ES-I3 (cell line): Measurements from ENCODE around the gene COBL.

Experiments
- H3K36me3 ChIP-seq: 2 replicates; pipeline ENCODE4 v1.6.1; 2013; ENCODE audit warnings: mild to moderate bottlenecking, low read length, control low read depth, moderate library complexity; ENCODE audit not compliant: insufficient read depth
- H3K4me1 ChIP-seq: 2 replicates; pipeline ENCODE4 v1.6.1; 2013; ENCODE audit warnings: mild to moderate bottlenecking, control low read depth, low read length; ENCODE audit not compliant: insufficient read depth
- H3K9ac ChIP-seq: 2 replicates; pipeline ENCODE4 v1.6.1; 2013; ENCODE audit warnings: low read depth, mild to moderate bottlenecking, low read length, moderate library complexity
- H3K9me3 ChIP-seq: 2 replicates; pipeline ENCODE4 v1.6.1; 2013; ENCODE audit warnings: mild to moderate bottlenecking, low read length, moderate library complexity; ENCODE audit not compliant: control insufficient read depth, insufficient read depth

Gene COBL

GRCh38 chr7:51066405-51066882, 250.2 kb downstream of the COBL start:
- H3K9me3 ChIP-seq = no peaks in the 10 kb centered on the region
- no peaks in the 10 kb centered on the region for H3K36me3 ChIP-seq
- peaks cover 2% of the 10 kb centered on the region; the same call in 1 of the 2 replicates for H3K4me1 ChIP-seq
- H3K9ac ChIP-seq = no peak overlapping the region

DNA sequence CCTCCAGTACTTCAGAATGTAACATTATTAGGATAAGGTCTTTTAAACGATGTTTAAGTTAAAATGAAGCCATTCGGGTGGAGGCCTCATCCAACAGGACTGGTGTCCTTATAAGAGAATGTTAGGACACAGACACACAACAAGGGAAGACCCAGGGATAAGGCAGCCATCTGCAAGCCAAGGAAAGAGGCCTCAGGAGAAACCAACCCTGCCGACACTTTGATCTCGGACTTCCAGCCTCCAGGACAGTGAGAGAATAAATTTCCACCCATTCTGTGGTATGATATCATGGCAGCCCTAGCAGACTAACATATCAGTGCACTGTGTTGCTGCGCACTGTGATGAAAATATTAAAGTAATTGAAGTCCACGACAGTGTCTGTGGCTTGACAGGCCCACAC, 250.8 kb downstream of the COBL start:
- H3K9me3 ChIP-seq = no peaks in the 10 kb centered on the region
- H3K36me3 ChIP-seq = no peaks in the 10 kb centered on the region
- no peak overlapping the region for H3K9ac ChIP-seq
- peaks cover 2% of the 10 kb centered on the region; the same call in 1 of the 2 replicates for H3K4me1 ChIP-seq

- Histone ChIP-seq H3K9ac (no peak overlapping the region), H3K9me3 (no peaks in the 10 kb centered on the region), H3K36me3 (no peaks in the 10 kb centered on the region), H3K4me1 (no peaks in the 10 kb centered on the region; the same call in 1 of the 2 replicates)
Measured at GRCh38 chr7:51064688-51065087, 251.9 kb downstream of the COBL start.

GRCh38 chr7:51062222-51062987, 254.2 kb downstream of the COBL start:
- H3K9me3 ChIP-seq = no peaks in the 10 kb centered on the region
- H3K4me1 ChIP-seq = no peaks in the 10 kb centered on the region
- no peak overlapping the region for H3K9ac ChIP-seq
- no peaks in the 10 kb centered on the region for H3K36me3 ChIP-seq

DNA sequence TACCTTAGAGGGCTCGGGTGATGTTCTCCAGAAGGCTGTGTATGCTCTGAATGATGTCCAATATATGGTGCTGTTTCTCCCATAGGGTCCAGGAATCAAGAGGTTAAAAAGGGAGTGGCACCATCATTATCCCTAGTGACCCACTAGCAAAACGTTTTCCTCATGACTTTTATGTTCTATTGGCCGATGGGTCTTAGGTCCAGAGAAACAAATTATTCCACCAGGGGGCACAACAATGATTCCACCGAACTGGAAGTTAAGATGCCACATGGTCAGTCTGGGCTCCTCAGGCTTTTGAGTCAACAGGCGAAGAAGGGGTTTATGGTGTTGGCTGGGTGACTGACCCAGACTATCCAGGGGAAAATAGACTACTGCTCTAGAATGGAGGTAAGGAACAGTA, 256.1 kb downstream of the COBL start:
- no peaks in the 10 kb centered on the region for H3K9me3 ChIP-seq
- no peak overlapping the region for H3K9ac ChIP-seq
- H3K36me3 ChIP-seq = no peaks in the 10 kb centered on the region
- no peaks in the 10 kb centered on the region for H3K4me1 ChIP-seq

DNA sequence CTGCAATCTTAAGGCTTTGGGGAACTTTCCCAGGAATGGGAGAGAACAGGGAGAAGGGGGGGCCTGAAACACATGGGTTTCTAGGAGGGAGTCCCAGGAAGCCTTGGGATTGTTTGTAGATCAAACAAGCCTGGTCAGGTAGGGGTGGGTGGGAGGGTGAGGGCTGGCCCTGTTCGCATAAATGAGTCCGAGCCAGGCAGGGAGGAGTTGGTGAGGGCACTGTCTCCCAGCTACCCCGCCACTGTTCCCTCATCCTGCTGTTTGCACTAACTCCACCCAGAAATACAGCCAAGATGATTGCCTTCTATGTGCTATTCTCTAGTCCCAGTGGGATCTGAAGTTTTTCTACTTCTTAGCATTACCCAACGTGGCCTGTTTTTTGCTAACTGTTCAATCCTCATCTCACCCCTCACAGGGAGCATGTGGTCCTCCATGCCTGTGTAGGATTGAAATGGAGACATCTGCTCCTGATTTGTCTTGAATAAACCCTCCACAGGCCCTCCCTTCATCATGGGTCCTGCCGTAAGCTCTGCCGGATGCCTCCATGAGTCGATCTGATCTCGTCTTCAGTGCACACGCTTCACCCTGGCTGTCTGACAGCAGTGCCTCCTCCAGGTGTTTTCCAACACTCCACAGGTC, 257.0 kb downstream of the COBL start:
- Histone ChIP-seq H3K9ac (no peak overlapping the region), H3K4me1 (no peaks in the 10 kb centered on the region), H3K9me3 (no peaks in the 10 kb centered on the region), H3K36me3 (no peaks in the 10 kb centered on the region; the same call in 1 of the 2 replicates)

- Histone ChIP-seq H3K4me1 (no peaks in the 10 kb centered on the region), H3K9ac (no peak overlapping the region), H3K9me3 (no peaks in the 10 kb centered on the region), H3K36me3 (no peaks in the 10 kb centered on the region; the same call in 1 of the 2 replicates)
Measured at GRCh38 chr7:51058764-51059163, 257.8 kb downstream of the COBL start.

- Histone ChIP-seq H3K4me1 (no peaks in the 10 kb centered on the region), H3K9ac (no peak overlapping the region), H3K9me3 (no peaks in the 10 kb centered on the region), H3K36me3 (no peaks in the 10 kb centered on the region; the same call in 1 of the 2 replicates)
Measured at GRCh38 chr7:51055039-51055840, 261.4 kb downstream of the COBL start.

- H3K9ac ChIP-seq = no peak overlapping the region
- H3K9me3 ChIP-seq = no peaks in the 10 kb centered on the region
- H3K4me1 ChIP-seq = no peaks in the 10 kb centered on the region
- H3K36me3 ChIP-seq = no peaks in the 10 kb centered on the region; the same call in 1 of the 2 replicates
Measured at GRCh38 chr7:51054231-51054630, 262.4 kb downstream of the COBL start.

DNA sequence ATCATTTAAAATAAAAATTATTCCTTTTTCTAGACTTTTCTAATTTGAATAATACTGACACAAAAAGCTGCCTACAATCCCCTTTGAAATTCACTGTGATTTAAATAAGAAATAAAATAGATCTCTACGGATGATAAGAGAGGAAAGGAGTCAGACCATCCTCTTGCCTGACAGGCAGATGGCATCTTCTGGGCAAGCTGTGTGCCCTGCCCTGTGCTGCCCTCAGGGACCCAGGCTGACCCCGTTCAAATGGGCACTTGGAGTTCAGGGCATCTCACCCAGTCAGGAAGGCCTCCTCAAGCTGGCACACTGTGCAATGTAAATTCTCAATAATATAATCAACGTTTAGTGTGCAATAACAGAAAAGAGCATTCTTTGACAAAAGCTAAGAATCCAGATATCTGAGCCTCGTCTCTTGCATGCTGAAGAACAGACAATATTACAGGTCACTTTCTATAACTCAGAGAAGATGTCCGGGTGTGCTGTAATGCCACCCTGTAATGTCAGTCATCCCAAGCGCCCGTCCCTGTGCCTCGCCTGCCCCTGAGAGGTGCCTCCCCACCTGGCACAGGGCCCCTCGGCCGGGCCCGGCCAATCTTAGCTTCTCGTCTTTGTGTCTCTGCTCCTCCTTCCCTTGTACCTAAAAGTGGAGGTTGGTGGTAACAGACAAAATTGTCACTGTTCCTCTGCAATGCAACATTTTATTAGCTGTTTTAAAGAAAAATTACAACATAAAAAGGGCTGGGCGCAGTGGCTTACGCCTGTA, 263.3 kb downstream of the COBL start:
- no peaks in the 10 kb centered on the region; the same call in 1 of the 2 replicates for H3K36me3 ChIP-seq
- H3K4me1 ChIP-seq = no peaks in the 10 kb centered on the region
- H3K9ac ChIP-seq = no peak overlapping the region
- H3K9me3 ChIP-seq = no peaks in the 10 kb centered on the region

DNA sequence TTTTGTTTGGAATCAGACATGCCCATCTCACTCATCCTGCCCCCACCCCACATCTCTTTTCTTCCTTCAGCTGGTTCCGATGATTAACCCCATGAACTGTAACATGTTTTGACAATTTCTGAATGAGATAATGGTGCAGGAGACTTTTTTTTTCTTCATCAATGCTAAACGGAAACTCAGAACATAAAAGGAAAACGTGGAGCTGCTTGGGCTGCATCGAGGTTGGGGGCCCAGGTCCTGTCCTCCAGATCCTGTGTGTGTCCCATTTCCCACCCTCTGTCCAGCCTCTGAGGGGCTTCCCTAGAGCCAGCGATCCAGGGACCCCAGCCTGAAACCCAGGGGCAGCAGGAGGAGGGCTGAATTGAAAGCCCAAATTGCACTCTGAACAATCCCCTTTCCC, 270.1 kb downstream of the COBL start:
- Histone ChIP-seq H3K9me3 (0 out of 2 replicates have a peak, but pooled peaks cover 3% of the 10 kb centered on the region), H3K9ac (no peak overlapping the region), H3K36me3 (no peaks in the 10 kb centered on the region), H3K4me1 (no peaks in the 10 kb centered on the region)

- H3K36me3 ChIP-seq = no peaks in the 10 kb centered on the region
- H3K4me1 ChIP-seq = no peaks in the 10 kb centered on the region
- 0 out of 2 replicates have a peak, but pooled peaks cover 3% of the 10 kb centered on the region for H3K9me3 ChIP-seq
- no peak overlapping the region for H3K9ac ChIP-seq
Measured at GRCh38 chr7:51046103-51046466, 270.5 kb downstream of the COBL start.

- Histone ChIP-seq H3K9ac (no peak overlapping the region), H3K4me1 (no peaks in the 10 kb centered on the region), H3K9me3 (0 out of 2 replicates have a peak, but pooled peaks cover 3% of the 10 kb centered on the region), H3K36me3 (no peaks in the 10 kb centered on the region)
Measured at GRCh38 chr7:51045319-51046102, 271.1 kb downstream of the COBL start.
